ENCODE results near the gene TXN2. TPM values are rescaled to one million over a fixed set of nuclear protein-coding genes. Genes with fewer than 3 reads are reported as not detected.

TXN2 gene
- total and polyA plus RNA-seq, 2 donors (not counting 1 experiment from before 2014, with no cell fraction given): 25.3 to 118 TPM

- Histone ChIP-seq H3K9ac (ENCODE audit: insufficient read depth, low read length) (no peak overlapping the region), H3K4me2 (ENCODE audit: extremely low read depth, insufficient read depth, low read length) (no peak overlapping the region), H3K4me3 (replicated peaks in 1 of 4; ENCODE audit: control extremely low read depth in 1 of 4, insufficient read depth in 1 of 4, low read depth in 3 of 4, low read length in 4 of 4) (no peak overlapping the region), H2AFZ (ENCODE audit: low read length) (no peak overlapping the region), H3K4me1 (ENCODE audit: control insufficient read depth, extremely low read depth, insufficient read depth, low read length) (no peaks in the 10 kb centered on the region), H4K20me1 (ENCODE audit: control insufficient read depth, extremely low read depth, insufficient read depth, low read length) (no peaks in the 10 kb centered on the region), H3K79me2 (ENCODE audit: control insufficient read depth, insufficient read depth, low read length) (no peaks in the 10 kb centered on the region), H3K9me3 (ENCODE audit: control insufficient read depth, insufficient read depth, low read depth, low read length) (no peaks in the 10 kb centered on the region), H3K27ac (ENCODE audit: insufficient read depth, low read length) (no peak overlapping the region), H3K36me3 (ENCODE audit: control insufficient read depth, insufficient read depth, low read length) (peaks cover 37% of the 10 kb centered on the region), H3K27me3 (ENCODE audit: control insufficient read depth, insufficient read depth, low read length) (no peaks in the 10 kb centered on the region)
- TF ChIP-seq CTCF (conservative IDR thresholded peaks at IDR 0.05 in 1 of 2, IDR thresholded peaks at IDR 0.05 in 1 of 2; ENCODE audit: low read depth in 1 of 2, low read length in 2 of 2) (peak; percentile 59 to 75), EZH2 (IDR thresholded peaks at IDR 0.05; ENCODE audit: low read length, missing control alignments) (no peak)
- peak; percentile 44 to 58 for DNase-seq (ENCODE audit: low read depth in 2 of 2)
Measured at GRCh38 chr22:36510966-36511881, 29.8 kb upstream of the TXN2 start.

DNA sequence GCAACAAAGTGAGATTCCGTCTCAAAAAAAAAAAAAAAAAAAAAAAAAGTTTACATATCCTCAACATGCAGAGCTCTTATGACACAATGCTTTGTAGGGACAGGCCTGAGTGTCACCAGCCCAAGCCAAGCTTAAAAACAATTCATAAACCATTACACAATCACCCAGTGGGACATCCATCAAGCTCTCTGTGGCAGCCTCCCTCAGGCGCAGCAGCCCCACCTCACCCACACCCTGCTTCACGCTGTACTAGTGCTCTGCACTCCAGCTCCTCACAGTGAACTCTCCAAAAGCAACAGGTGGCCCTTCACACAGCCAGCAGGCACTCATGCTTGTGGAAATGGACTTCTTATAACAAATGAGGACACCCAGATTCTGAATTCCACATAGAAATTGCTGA is 28.9 kb upstream of the TXN2 start:
- H2AFZ ChIP-seq (ENCODE audit: low read length): no peak overlapping the region
- no peak overlapping the region for H3K4me2 ChIP-seq (ENCODE audit: extremely low read depth, insufficient read depth, low read length)
- peaks cover 35% of the 10 kb centered on the region for H3K36me3 ChIP-seq (ENCODE audit: control insufficient read depth, insufficient read depth, low read length)
- no peaks in the 10 kb centered on the region for H3K9me3 ChIP-seq (ENCODE audit: control insufficient read depth, insufficient read depth, low read depth, low read length)
- H3K4me3 ChIP-seq (replicated peaks in 1 of 4; ENCODE audit: control extremely low read depth in 1 of 4, insufficient read depth in 1 of 4, low read depth in 3 of 4, low read length in 4 of 4): no peak overlapping the region
- peak in 1 of 2 donors; percentile 20 for DNase-seq (ENCODE audit: low read depth in 2 of 2)
- H3K9ac ChIP-seq (ENCODE audit: insufficient read depth, low read length): no peak overlapping the region
- TF ChIP-seq EZH2 (IDR thresholded peaks at IDR 0.05; ENCODE audit: low read length, missing control alignments): no peak
- no peak for TF ChIP-seq CTCF (conservative IDR thresholded peaks at IDR 0.05 in 1 of 2, IDR thresholded peaks at IDR 0.05 in 1 of 2; ENCODE audit: low read depth in 1 of 2, low read length in 2 of 2)
- no peak overlapping the region for H3K27ac ChIP-seq (ENCODE audit: insufficient read depth, low read length)
- H4K20me1 ChIP-seq (ENCODE audit: control insufficient read depth, extremely low read depth, insufficient read depth, low read length): no peaks in the 10 kb centered on the region
- H3K27me3 ChIP-seq (ENCODE audit: control insufficient read depth, insufficient read depth, low read length): no peaks in the 10 kb centered on the region
- H3K4me1 ChIP-seq (ENCODE audit: control insufficient read depth, extremely low read depth, insufficient read depth, low read length): no peaks in the 10 kb centered on the region
- no peaks in the 10 kb centered on the region for H3K79me2 ChIP-seq (ENCODE audit: control insufficient read depth, insufficient read depth, low read length)

GRCh38 chr22:36507518-36508010 is 26.1 kb upstream of the TXN2 start:
- H3K9me3 ChIP-seq (ENCODE audit: control insufficient read depth, insufficient read depth, low read depth, low read length): no peaks in the 10 kb centered on the region
- no peak overlapping the region for H3K27ac ChIP-seq (ENCODE audit: insufficient read depth, low read length)
- peak overlapping the region; percentile 62 for H3K4me2 ChIP-seq (ENCODE audit: extremely low read depth, insufficient read depth, low read length)
- peak overlapping the region; percentile 83 for H2AFZ ChIP-seq (ENCODE audit: low read length)
- no peaks in the 10 kb centered on the region for H4K20me1 ChIP-seq (ENCODE audit: control insufficient read depth, extremely low read depth, insufficient read depth, low read length)
- no peaks in the 10 kb centered on the region for H3K4me1 ChIP-seq (ENCODE audit: control insufficient read depth, extremely low read depth, insufficient read depth, low read length)
- no peak for DNase-seq (ENCODE audit: low read depth in 2 of 2)
- H3K9ac ChIP-seq (ENCODE audit: insufficient read depth, low read length): no peak overlapping the region
- peak overlapping the region in 2 of 4 experiments; percentile 62 to 64 for H3K4me3 ChIP-seq (replicated peaks in 1 of 4; ENCODE audit: control extremely low read depth in 1 of 4, insufficient read depth in 1 of 4, low read depth in 3 of 4, low read length in 4 of 4)
- no peaks in the 10 kb centered on the region for H3K79me2 ChIP-seq (ENCODE audit: control insufficient read depth, insufficient read depth, low read length)
- H3K36me3 ChIP-seq (ENCODE audit: control insufficient read depth, insufficient read depth, low read length): peaks cover 16% of the 10 kb centered on the region
- H3K27me3 ChIP-seq (ENCODE audit: control insufficient read depth, insufficient read depth, low read length): no peaks in the 10 kb centered on the region
- TF ChIP-seq EZH2 (IDR thresholded peaks at IDR 0.05; ENCODE audit: low read length, missing control alignments) (no peak), CTCF (conservative IDR thresholded peaks at IDR 0.05 in 1 of 2, IDR thresholded peaks at IDR 0.05 in 1 of 2; ENCODE audit: low read depth in 1 of 2, low read length in 2 of 2) (no peak)

Data from fibroblast of lung (primary cell).